ENCODE data around the gene OR1M1. TPM values are rescaled to one million over a fixed set of nuclear protein-coding genes. Genes with fewer than 3 reads are reported as not detected.

The OR1M1 gene
- total and polyA plus RNA-seq, 5 donors from 2014 or later, result not detected

GRCh38 chr19:9130965-9131364 is 44.1 kb downstream of the OR1M1 start:
- no peaks in the 10 kb centered on the region for H3K36me3 ChIP-seq (ENCODE audit: control insufficient read depth, insufficient read depth, low read length)
- H3K4me1 Mint-ChIP-seq, result peaks cover 0 to 3% (median 0%) of the 10 kb centered on the region in 4 donors
- no peaks in the 10 kb centered on the region for H3K9me3 ChIP-seq (ENCODE audit: control insufficient read depth in 2 of 2, low read length in 2 of 2)
- no peak overlapping the region for H3K27ac ChIP-seq (ENCODE audit: insufficient read depth, low read length, poor library complexity, severe bottlenecking)
- no peak overlapping the region for H3K27ac Mint-ChIP-seq
- no peaks in the 10 kb centered on the region for H3K4me1 ChIP-seq (ENCODE audit: control insufficient read depth, insufficient read depth, low read length, poor library complexity, severe bottlenecking)
- H3K27me3 ChIP-seq (ENCODE audit: control insufficient read depth, insufficient read depth, low read length), result peaks cover 5% of the 10 kb centered on the region
- no peak overlapping the region for H3K4me3 Mint-ChIP-seq
- H3K4me3 ChIP-seq (ENCODE audit: low read depth, low read length), result no peak overlapping the region
- H3K36me3 Mint-ChIP-seq, result no peaks in the 10 kb centered on the region
- ATAC-seq (ENCODE audit: low read depth in 2 of 2) (no peak), DNase-seq (peak in 1 of 3 donors; percentile 21)
- no peaks in the 10 kb centered on the region for H3K9me3 Mint-ChIP-seq
- peaks cover 8% of the 10 kb centered on the region for H3K27me3 Mint-ChIP-seq

- no peak for ATAC-seq (ENCODE audit: low read depth in 2 of 2)
- Histone ChIP-seq H3K27ac (ENCODE audit: insufficient read depth, low read length, poor library complexity, severe bottlenecking) (no peak overlapping the region), H3K4me1 (ENCODE audit: control insufficient read depth, insufficient read depth, low read length, poor library complexity, severe bottlenecking) (no peaks in the 10 kb centered on the region), H3K9me3 (ENCODE audit: control insufficient read depth in 2 of 2, low read length in 2 of 2) (no peaks in the 10 kb centered on the region), H3K27me3 (ENCODE audit: control insufficient read depth, insufficient read depth, low read length) (peaks cover under 1% of the 10 kb centered on the region), H3K36me3 (ENCODE audit: control insufficient read depth, insufficient read depth, low read length) (no peaks in the 10 kb centered on the region), H3K4me3 (ENCODE audit: low read depth, low read length) (no peak overlapping the region)
- no peak for DNase-seq
- Mint-ChIP-seq H3K36me3 (no peaks in the 10 kb centered on the region), H3K27me3 (peaks cover 4% of the 10 kb centered on the region), H3K27ac (no peak overlapping the region), H3K4me1 (peaks cover 0 to 6% (median 0%) of the 10 kb centered on the region in 4 donors), H3K4me3 (no peak overlapping the region), H3K9me3 (no peaks in the 10 kb centered on the region)
Measured at GRCh38 chr19:9132422-9132821, 45.6 kb downstream of the OR1M1 start.

- Mint-ChIP-seq H3K36me3 (peaks cover 9% of the 10 kb centered on the region), H3K9me3 (peaks cover 0 to 10% (median 3%) of the 10 kb centered on the region in 7 donors), H3K4me1 (peaks cover 10 to 50% (median 26%) of the 10 kb centered on the region in 4 donors), H3K27ac (peak overlapping the region; percentile 95 to 99 (median 98)), H3K27me3 (no peaks in the 10 kb centered on the region), H3K4me3 (peak overlapping the region; percentile 89 to 98 (median 97))
- Histone ChIP-seq H3K27me3 (ENCODE audit: control insufficient read depth, insufficient read depth, low read length) (no peaks in the 10 kb centered on the region), H3K9me3 (ENCODE audit: control insufficient read depth in 2 of 2, low read length in 2 of 2) (peaks cover 6 to 13% of the 10 kb centered on the region in 2 experiments), H3K4me3 (ENCODE audit: low read depth, low read length) (peak overlapping the region; percentile 98), H3K27ac (ENCODE audit: insufficient read depth, low read length, poor library complexity, severe bottlenecking) (peak overlapping the region; percentile 89), H3K36me3 (ENCODE audit: control insufficient read depth, insufficient read depth, low read length) (peaks cover 8% of the 10 kb centered on the region), H3K4me1 (ENCODE audit: control insufficient read depth, insufficient read depth, low read length, poor library complexity, severe bottlenecking) (peaks cover 25% of the 10 kb centered on the region)
- DNase-seq, result no peak
- no peak for ATAC-seq (ENCODE audit: low read depth in 2 of 2)
Measured at GRCh38 chr19:9139609-9140158, 52.8 kb downstream of the OR1M1 start.

GRCh38 chr19:9140159-9140874 is 53.5 kb downstream of the OR1M1 start, which contains the start of gene ZNF317:
ZNF317 (plus strand) TSS chr19:9140397; CDS start chr19:9156017, 15,620 bp downstream.
- H3K36me3 ChIP-seq (ENCODE audit: control insufficient read depth, insufficient read depth, low read length), result peaks cover 14% of the 10 kb centered on the region
- no peaks in the 10 kb centered on the region for H3K27me3 ChIP-seq (ENCODE audit: control insufficient read depth, insufficient read depth, low read length)
- H3K36me3 Mint-ChIP-seq, result peaks cover 14% of the 10 kb centered on the region
- H3K4me3 Mint-ChIP-seq, result peak within 1 kb of the TSS; percentile 89 to 98 (median 97)
- DNase-seq (peak; percentile 88 to 95 (median 91)), ATAC-seq (ENCODE audit: low read depth in 2 of 2) (peak; percentile 92 to 94)
- peaks cover 0 to 14% (median 5%) of the 10 kb centered on the region in 7 donors for H3K9me3 Mint-ChIP-seq
- H3K9me3 ChIP-seq (ENCODE audit: control insufficient read depth in 2 of 2, low read length in 2 of 2), result peaks cover 12 to 19% of the 10 kb centered on the region in 2 experiments
- H3K27me3 Mint-ChIP-seq, result no peaks in the 10 kb centered on the region
- peak within 1 kb of the TSS; percentile 89 for H3K27ac ChIP-seq (ENCODE audit: insufficient read depth, low read length, poor library complexity, severe bottlenecking)
- peak within 1 kb of the TSS; percentile 98 for H3K4me3 ChIP-seq (ENCODE audit: low read depth, low read length)
- H3K4me1 Mint-ChIP-seq, result peaks cover 10 to 55% (median 28%) of the 10 kb centered on the region in 4 donors
- peaks cover 25% of the 10 kb centered on the region for H3K4me1 ChIP-seq (ENCODE audit: control insufficient read depth, insufficient read depth, low read length, poor library complexity, severe bottlenecking)
- H3K27ac Mint-ChIP-seq, result peak within 1 kb of the TSS; percentile 95 to 99 (median 98)

GRCh38 chr19:9144920-9145319 is 58.1 kb downstream of the OR1M1 start:
- ATAC-seq (ENCODE audit: low read depth in 2 of 2), result no peak
- Mint-ChIP-seq H3K4me3 (peak overlapping the region in 2 of 4 donors; percentile 78 to 83), H3K27me3 (no peaks in the 10 kb centered on the region), H3K9me3 (peaks cover 0 to 27% (median 19%) of the 10 kb centered on the region in 7 donors), H3K36me3 (peaks cover 46% of the 10 kb centered on the region), H3K4me1 (peaks cover 31 to 83% (median 38%) of the 10 kb centered on the region in 4 donors), H3K27ac (no peak overlapping the region)
- Histone ChIP-seq H3K4me3 (ENCODE audit: low read depth, low read length) (no peak overlapping the region), H3K27ac (ENCODE audit: insufficient read depth, low read length, poor library complexity, severe bottlenecking) (no peak overlapping the region), H3K9me3 (ENCODE audit: control insufficient read depth in 2 of 2, low read length in 2 of 2) (peaks cover 24 to 37% of the 10 kb centered on the region in 2 experiments), H3K36me3 (ENCODE audit: control insufficient read depth, insufficient read depth, low read length) (peaks cover 42% of the 10 kb centered on the region), H3K4me1 (ENCODE audit: control insufficient read depth, insufficient read depth, low read length, poor library complexity, severe bottlenecking) (peaks cover 21% of the 10 kb centered on the region), H3K27me3 (ENCODE audit: control insufficient read depth, insufficient read depth, low read length) (no peaks in the 10 kb centered on the region)
- DNase-seq, result no peak

Other genes starting within 250 kb of the OR1M1 start
- 0.07 TPM for gene MUC16, start 76.7 kb upstream of the OR1M1 start, total RNA-seq
- gene MUC16, start 76.7 kb upstream of the OR1M1 start, polyA plus RNA-seq, result not detected
- not detected for gene OR7G2, start 20.4 kb downstream of the OR1M1 start, total RNA-seq
- not detected for gene OR7G2, start 20.4 kb downstream of the OR1M1 start, polyA plus RNA-seq
- gene OR7G1, start 28.7 kb downstream of the OR1M1 start, total RNA-seq, result not detected
- not detected for gene OR7G1, start 28.7 kb downstream of the OR1M1 start, polyA plus RNA-seq
- gene OR7G3, start 39.9 kb downstream of the OR1M1 start, total RNA-seq, result not detected
- gene OR7G3, start 39.9 kb downstream of the OR1M1 start, polyA plus RNA-seq, result not detected
- 92.4 TPM for gene ZNF317, start 53.3 kb downstream of the OR1M1 start, total RNA-seq
- 10 to 100 TPM; 27.5 to 42.5 (median 37.0) TPM for gene ZNF317, start 53.3 kb downstream of the OR1M1 start, polyA plus RNA-seq
- gene OR7D2, start 91.9 kb downstream of the OR1M1 start, total RNA-seq, result not detected
- not detected for gene OR7D2, start 91.9 kb downstream of the OR1M1 start, polyA plus RNA-seq
- not detected for gene OR7D4, start 132.5 kb downstream of the OR1M1 start, total RNA-seq
- gene OR7D4, start 132.5 kb downstream of the OR1M1 start, polyA plus RNA-seq, result not detected
- not detected for gene OR7E24, start 163.9 kb downstream of the OR1M1 start, total RNA-seq
- gene OR7E24, start 163.9 kb downstream of the OR1M1 start, polyA plus RNA-seq, result not detected
- gene ZNF699, start 222.8 kb downstream of the OR1M1 start, total RNA-seq, result 11.7 TPM
- 10 to 100 TPM; 13.9 to 41.7 (median 14.2) TPM for gene ZNF699, start 222.8 kb downstream of the OR1M1 start, polyA plus RNA-seq
- gene ZNF559, start 237.1 kb downstream of the OR1M1 start, total RNA-seq, result 12.2 TPM
- 10 to 100 TPM; 22.0 to 37.3 (median 33.7) TPM for gene ZNF559, start 237.1 kb downstream of the OR1M1 start, polyA plus RNA-seq